OCI-LY7 (cell line): ENCODE data around the gene IL1RAPL1. TPM values are rescaled to one million over a fixed set of nuclear protein-coding genes. Genes with fewer than 3 reads are reported as not detected.

Experiments
- BruUV-seq: library from RNA; stranded (reverse); fragments of 400-500 nt; replicated peaks from 2 replicates; lab custom pipeline; 2021; lab: Mats Ljungman, UMichigan
- CTCF ChIA-PET: fragments of 300-600 bp; sonication (Branson Sonifier 250); formaldehyde crosslinking; loops from one replicate; lab custom pipeline; 2022; ENCODE audit warnings: antibody characterized with exemption; ENCODE audit not compliant: unreplicated experiment; lab: Charles Lee
- POLR2A ChIA-PET: fragments of 300-600 bp; sonication (Branson Sonifier 250); formaldehyde crosslinking; loops from one replicate; lab custom pipeline; 2022; ENCODE audit warnings: antibody characterized with exemption; lab: Charles Lee
- DNase-seq: peaks from one replicate; pipeline ENCODE4 v3.0.0-alpha.2; 2015; ENCODE audit warnings: low spot score
- H2AFZ ChIP-seq: fragments of 200-600 bp; sonication (generic), shearing (Covaris generic); 2 replicates; pipeline ENCODE4 v1.6.1; 2014; ENCODE audit warnings: mild to moderate bottlenecking, antibody characterized with exemption, low read length, moderate library complexity
- H3K27ac ChIP-seq: fragments of 200-600 bp; sonication (generic); 2 replicates; pipeline ENCODE4 v1.5.1; 2014; ENCODE audit warnings: mixed run types, low read depth, mild to moderate bottlenecking, moderate library complexity, low read length, inconsistent platforms; ENCODE audit not compliant: poor library complexity, severe bottlenecking
- H3K36me3 ChIP-seq: fragments of 200-600 bp; sonication (generic); 2 replicates; pipeline ENCODE4 v1.6.1; 2014; ENCODE audit warnings: mild to moderate bottlenecking, antibody characterized with exemption, low read length, moderate library complexity, mixed read lengths; ENCODE audit not compliant: insufficient read depth
- H3K4me1 ChIP-seq: fragments of 200-600 bp; sonication (generic); 2 replicates; pipeline ENCODE4 v1.5.1; 2014; ENCODE audit warnings: mild to moderate bottlenecking, low read length; ENCODE audit not compliant: insufficient read depth, poor library complexity, severe bottlenecking
- H3K4me2 ChIP-seq: fragments of 200-600 bp; sonication (generic); 2 replicates; pipeline ENCODE4 v1.6.1; 2014; ENCODE audit warnings: mild to moderate bottlenecking, low read length
- H3K4me3 ChIP-seq: fragments of 200-600 bp; sonication (generic); 2 replicates; pipeline ENCODE4 v1.5.1; 2014; ENCODE audit warnings: mild to moderate bottlenecking, low read depth, low read length; ENCODE audit not compliant: poor library complexity, severe bottlenecking
- H3K79me2 ChIP-seq: fragments of 200-600 bp; sonication (generic); 2 replicates; pipeline ENCODE4 v1.6.1; 2016; ENCODE audit warnings: low read depth, mild to moderate bottlenecking, low read length, moderate library complexity, mixed read lengths; ENCODE audit not compliant: insufficient read depth
- H3K9me2 ChIP-seq: fragments of 200-600 bp; sonication (generic); 2 replicates; pipeline ENCODE4 v1.6.1; 2016; ENCODE audit warnings: mild to moderate bottlenecking, low read length, mixed read lengths; ENCODE audit not compliant: insufficient read depth
- H3K9me3 ChIP-seq: fragments of 200-600 bp; sonication (generic); 2 replicates; pipeline ENCODE4 v1.6.1; 2014; ENCODE audit warnings: mild to moderate bottlenecking, mixed run types, low read length, mixed read lengths
- H4K20me1 ChIP-seq: fragments of 200-600 bp; sonication (generic); 2 replicates; pipeline ENCODE4 v1.6.1; 2014; ENCODE audit warnings: mild to moderate bottlenecking, antibody characterized with exemption, low read length, moderate library complexity, mixed read lengths; ENCODE audit not compliant: insufficient read depth
- CTCF ChIP-seq: fragments of 200-600 bp; sonication (generic); conservative IDR thresholded peaks from 2 replicates; pipeline ENCODE4 v1.5.1; 2014; ENCODE audit warnings: mild to moderate bottlenecking, antibody characterized with exemption, low read length, moderate library complexity, mixed read lengths
- EZH2phosphoT487 ChIP-seq: fragments of 200-600 bp; sonication (generic); IDR thresholded peaks from 2 replicates; pipeline ENCODE4 v1.6.1; 2018; ENCODE audit warnings: low read depth, borderline replicate concordance, mild to moderate bottlenecking, mixed run types, antibody characterized with exemption, low read length, moderate library complexity, mixed read lengths
- intact Hi-C: fragments of 100-400 bp; cut with micrococcal nuclease; formaldehyde crosslinking; loops from one replicate; pipeline ENCODE4 v1.10.0; 2022; ENCODE audit not compliant: unreplicated experiment
- total RNA-seq, 2 experiments: library from RNA; depleted of rRNA in 1 of 2; stranded (reverse); fragments of >200 nt in 1 of 2; shearing (Covaris generic) in 1 of 2; gene quantifications; 2 replicates each; pipeline ENCODE4 v1.2.3, GENCODE V29; 2014 to 2022

The IL1RAPL1 gene
- total RNA-seq, 2 experiments from 2014 or later = not detected

GRCh38 chrX:29225670-29226069, 638.4 kb downstream of the IL1RAPL1 start:
- no TSS peak for BruUV-seq
- ChIA-PET CTCF (no interaction called here), POLR2A (no interaction called here)
- no peaks in the 10 kb centered on the region for H3K9me3 ChIP-seq
- no peak for DNase-seq
- H2AFZ ChIP-seq = no peak overlapping the region
- no peaks in the 10 kb centered on the region for H4K20me1 ChIP-seq
- H3K4me2 ChIP-seq = no peak overlapping the region
- intact Hi-C loops = no loop called here
- no peak overlapping the region for H3K27ac ChIP-seq
- no peak overlapping the region for H3K4me3 ChIP-seq
- no peaks in the 10 kb centered on the region for H3K79me2 ChIP-seq
- no peaks in the 10 kb centered on the region for H3K36me3 ChIP-seq
- H3K9me2 ChIP-seq = no peaks in the 10 kb centered on the region
- TF ChIP-seq CTCF (no peak), EZH2phosphoT487 (no peak)
- H3K4me1 ChIP-seq = no peaks in the 10 kb centered on the region

GRCh38 chrX:29229802-29230201, 642.6 kb downstream of the IL1RAPL1 start:
- Histone ChIP-seq H3K79me2 (no peaks in the 10 kb centered on the region), H3K27ac (no peak overlapping the region), H2AFZ (no peak overlapping the region), H3K9me3 (no peaks in the 10 kb centered on the region), H3K36me3 (no peaks in the 10 kb centered on the region), H3K9me2 (no peaks in the 10 kb centered on the region), H3K4me3 (no peak overlapping the region), H3K4me1 (no peaks in the 10 kb centered on the region), H4K20me1 (no peaks in the 10 kb centered on the region), H3K4me2 (no peak overlapping the region)
- POLR2A ChIA-PET = no interaction called here
- DNase-seq = no peak
- TF ChIP-seq EZH2phosphoT487 = no peak
- TF ChIP-seq CTCF = no peak
- intact Hi-C loops = loop anchor here (10.0 kb wide), 1 partner anchor 1055 kb away; no protein-coding TSS in a partner anchor
- no TSS peak for BruUV-seq
- CTCF ChIA-PET = no interaction called here

GRCh38 chrX:29231800-29232199, 644.6 kb downstream of the IL1RAPL1 start:
- Histone ChIP-seq H3K9me3 (no peaks in the 10 kb centered on the region), H3K4me1 (no peaks in the 10 kb centered on the region), H3K4me3 (no peak overlapping the region), H2AFZ (no peak overlapping the region), H3K36me3 (no peaks in the 10 kb centered on the region), H3K4me2 (no peak overlapping the region), H3K9me2 (no peaks in the 10 kb centered on the region), H4K20me1 (no peaks in the 10 kb centered on the region), H3K27ac (no peak overlapping the region), H3K79me2 (no peaks in the 10 kb centered on the region)
- TF ChIP-seq CTCF (0 out of 2 replicates have a peak, but pooled peaks have one; percentile 24), EZH2phosphoT487 (no peak)
- ChIA-PET CTCF (no interaction called here), POLR2A (no interaction called here)
- intact Hi-C loops = loop anchor here (10.0 kb wide), 1 partner anchor 1057 kb away; no protein-coding TSS in a partner anchor
- DNase-seq = no peak
- BruUV-seq = no TSS peak
